HepG2 (cell line): ENCODE measurements around the gene TMEM270. TPM values are rescaled to one million over a fixed set of nuclear protein-coding genes. Genes with fewer than 3 reads are reported as not detected.

Source experiments
- ATAC-seq: fragments of 200-7000 bp; cut with Tn5 transposase; 3 replicates; pipeline ENCODE4 v1.9.1; 2020; ENCODE audit warnings: mild to moderate bottlenecking, moderate library complexity
- BruUV-seq: library from RNA; stranded (reverse); fragments of 400-500 nt; replicated peaks from 2 replicates; lab custom pipeline; 2021; lab: Mats Ljungman, UMichigan
- CTCF ChIA-PET: fragments of 300-600 bp; formaldehyde crosslinking; extraction: SDS; loops from one replicate; lab custom pipeline; 2021; ENCODE audit warnings: low total read pairs, inconsistent platforms, low intra/inter-chr PET ratio; lab: Yijun Ruan, JAX
- POLR2A ChIA-PET: fragments of 350-600 bp; sonication (Branson Sonifier 250); formaldehyde crosslinking; loops from one replicate; lab custom pipeline; 2020; ENCODE audit warnings: antibody characterized with exemption, inconsistent platforms; lab: Yijun Ruan, JAX
- DNase-seq: peaks from one replicate; pipeline ENCODE4 v3.0.0-alpha.2; 2015; ENCODE audit warnings: low spot score
- FAIRE-seq: peaks from 3 replicates; lab custom pipeline; 2011; peaks lifted over from hg19 to GRCh38; lab: Jason Lieb, UNC
- H2AFZ ChIP-seq: one replicate; pipeline ENCODE4 v1.6.1; 2011; ENCODE audit warnings: low read length, inconsistent platforms
- H3K27ac ChIP-seq: fragments of 300-600 bp; 3 replicates; pipeline ENCODE4 v1.8.0; 2011; ENCODE audit warnings: mixed run types, mild to moderate bottlenecking, mixed read lengths, low read length, inconsistent platforms; ENCODE audit not compliant: insufficient read depth; ENCODE audit errors: extremely low read length
- H3K27me3 ChIP-seq, 2 experiments: fragments of 200-600 bp in 1 of 2; 2 replicates in 1 of 2; 3 replicates in 1 of 2; pipeline versions ENCODE4 v1.6.0 to v1.8.0; 2011; ENCODE audit warnings: low read length in 2 of 2, mild to moderate bottlenecking in 2 of 2, moderate library complexity in 2 of 2, inconsistent platforms in 1 of 2; ENCODE audit not compliant: insufficient read depth in 2 of 2, control insufficient read depth in 1 of 2
- H3K36me3 ChIP-seq, 2 experiments: fragments of 200-600 bp in 1 of 2; replicated peaks in 1 of 2; 2 replicates in 1 of 2; 3 replicates in 1 of 2; pipeline versions ENCODE4 v1.5.1 to v1.8.0; 2011; ENCODE audit warnings: low read length in 2 of 2, inconsistent platforms in 1 of 2; ENCODE audit not compliant: insufficient read depth in 2 of 2, control insufficient read depth in 1 of 2
- H3K4me1 ChIP-seq: 2 replicates; pipeline ENCODE4 v1.5.1; 2012; ENCODE audit warnings: low read length, inconsistent platforms; ENCODE audit not compliant: insufficient read depth
- H3K4me2 ChIP-seq: 2 replicates; pipeline ENCODE4 v1.6.0; 2011; ENCODE audit warnings: low read depth, low read length, inconsistent platforms
- H3K4me3 ChIP-seq, 3 experiments: fragments of 200-600 bp in 1 of 3; sonication (generic), shearing (Covaris generic) in 1 of 3; replicated peaks in 1 of 3; 2 replicates each; pipeline ENCODE4 v1.5.1; 2011 to 2016; ENCODE audit warnings: low read length in 3 of 3, inconsistent platforms in 2 of 3, low read depth in 2 of 3, mild to moderate bottlenecking in 2 of 3, control low read depth in 1 of 3, mixed read lengths in 1 of 3; ENCODE audit not compliant: insufficient read depth in 1 of 3
- H3K79me2 ChIP-seq: one replicate; pipeline ENCODE4 v1.6.1; 2011; ENCODE audit warnings: low read length, inconsistent platforms; ENCODE audit not compliant: insufficient read depth
- H3K9ac ChIP-seq: 2 replicates; pipeline ENCODE4 v1.6.0; 2011; ENCODE audit warnings: mild to moderate bottlenecking, low read depth, low read length, inconsistent platforms; ENCODE audit not compliant: insufficient read depth
- H3K9me3 ChIP-seq: 2 replicates; pipeline ENCODE4 v1.5.1; 2012; ENCODE audit warnings: mild to moderate bottlenecking, low read length
- H4K20me1 ChIP-seq: 2 replicates; pipeline ENCODE4 v1.6.0; 2011; ENCODE audit warnings: inconsistent platforms, mild to moderate bottlenecking, low read length, moderate library complexity; ENCODE audit not compliant: insufficient read depth
- ARID3A ChIP-seq: IDR thresholded peaks from 2 replicates; pipeline ENCODE4 v1.6.1; 2012; ENCODE audit warnings: low read depth, low read length, improper control_type of control experiment
- CREB1 ChIP-seq, 2 experiments: fragments of 450-650 bp in 1 of 2; IDR thresholded peaks; 2 replicates each; pipeline ENCODE4 v1.6.1; 2016 to 2017; ENCODE audit warnings: control low read depth in 1 of 2, mild to moderate bottlenecking in 1 of 2, missing compliant biosample characterization in 1 of 2, missing genetic modification characterization in 1 of 2
- GTF3A ChIP-seq: sonication (generic); formaldehyde crosslinking; conservative IDR thresholded peaks from 2 replicates; pipeline ENCODE4 v1.4.0; 2020; ENCODE audit warnings: mild to moderate bottlenecking, missing genetic modification reagents
- MED8 ChIP-seq: sonication (generic); formaldehyde crosslinking; IDR thresholded peaks from 2 replicates; pipeline ENCODE4 v1.8.1; 2023; ENCODE audit warnings: mild to moderate bottlenecking, missing genetic modification reagents; ENCODE audit not compliant: insufficient replicate concordance
- MXD4 ChIP-seq: IDR thresholded peaks from 2 replicates; pipeline ENCODE4 v1.6.1; 2016; ENCODE audit warnings: mild to moderate bottlenecking, missing biosample characterization, missing genetic modification reagents
- SAP130 ChIP-seq: IDR thresholded peaks from 2 replicates; pipeline ENCODE4 v1.6.1; 2016; ENCODE audit warnings: low read depth
- TARDBP ChIP-seq: sonication (generic); formaldehyde crosslinking; IDR thresholded peaks from 2 replicates; pipeline ENCODE4 v1.8.0; 2022; ENCODE audit warnings: mild to moderate bottlenecking, missing genetic modification reagents
- WGBS: methylation state at CpG from one replicate; pipeline ENCODE4 v1.1.6; 2017; ENCODE audit warnings: low lambda C conversion rate; 5-methylcytosine and 5-hydroxymethylcytosine counted together
- in situ Hi-C: cut with HindIII; loops from 2 replicates; pipeline ENCODE4 v1.10.0; 2017; ENCODE audit warnings: low pct_unique_long_range_greater_than_20kb; ENCODE audit not compliant: extremely low pct_ligation_motif_present
- intact Hi-C: fragments of 100-400 bp; cut with micrococcal nuclease; formaldehyde crosslinking; loops from one replicate; pipeline ENCODE4 v1.10.0; 2022; ENCODE audit not compliant: unreplicated experiment
- polyA plus RNA-seq, 8 experiments: library from polyadenylated mRNA; depleted of rRNA in 3 of 8; stranded (reverse) in 7 of 8; unstranded in 1 of 8; fragments of >200 nt; fragmentation: Illumina TruSeq in 4 of 8; extraction: Trizol in 4 of 8; gene quantifications; 2 replicates each; pipeline versions ENCODE4 v1.2.1 to v1.2.3, GENCODE V29; 2011 to 2016; ENCODE audit warnings: low read depth in 4 of 8, missing spikeins in 1 of 8, mixed read lengths in 1 of 8; ENCODE audit not compliant: insufficient read depth in 1 of 8
- total RNA-seq, 5 experiments: library from RNA; depleted of rRNA; stranded (reverse); fragments of >200 nt; fragmentation: Illumina TruSeq; extraction: Trizol; gene quantifications; 2 replicates each; pipeline ENCODE4 v1.2.3, GENCODE V29; 2016; ENCODE audit warnings: low read depth in 1 of 5

TMEM270 gene
- total and polyA plus RNA-seq, 2 of the 13 experiments (the other 11 are each of a cell fraction or from before 2014, with no cell fraction given) = not detected

DNA sequence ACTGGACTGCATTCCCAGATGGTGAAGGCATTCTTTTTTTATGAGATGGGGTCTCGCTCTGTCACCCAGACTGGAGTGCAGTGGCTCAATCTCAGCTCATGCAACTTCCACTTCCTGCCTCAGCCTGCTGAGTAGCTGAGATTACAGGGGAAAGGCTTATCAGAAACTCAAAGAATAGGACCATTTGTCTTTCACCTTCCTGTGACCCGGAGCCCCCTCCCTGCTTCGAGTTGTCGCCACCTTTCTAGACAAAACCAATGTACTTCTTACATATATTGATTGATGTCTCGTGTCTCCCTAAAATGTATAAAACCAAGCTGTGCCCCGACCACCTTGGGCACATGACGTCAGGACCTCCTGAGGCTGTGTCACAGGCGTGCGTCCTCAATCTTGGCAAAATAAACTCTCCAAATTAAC is 16.8 kb upstream of the TMEM270 start:
- H3K4me3 ChIP-seq = no peak overlapping the region
- intact Hi-C loops = no loop called here
- no peak overlapping the region for H3K27ac ChIP-seq
- DNase-seq (no peak), FAIRE-seq (no peak)
- no peaks in the 10 kb centered on the region for H3K36me3 ChIP-seq
- WGBS = 33% methylated on average over 9 of the region's 9 CpGs
- no peak overlapping the region for H3K4me2 ChIP-seq
- H3K9me3 ChIP-seq = no peaks in the 10 kb centered on the region
- H3K79me2 ChIP-seq = no peaks in the 10 kb centered on the region
- no peak overlapping the region for H3K9ac ChIP-seq
- CTCF ChIA-PET = no interaction called here
- no peak overlapping the region for H2AFZ ChIP-seq
- H3K27me3 ChIP-seq = peaks cover 0 to 10% of the 10 kb centered on the region in 2 experiments; a peak in 1 of 5 replicates
- in situ Hi-C loops = no loop called here
- no peak for TF ChIP-seq MXD4 (CRISPR knock-in tag)
- TF ChIP-seq MED8 (CRISPR knock-in tag) = no peak
- TF ChIP-seq ARID3A = no peak
- TF ChIP-seq CREB1 (IDR thresholded peaks at IDR 0.05) = peak; percentile 82
- TF ChIP-seq CREB1 (CRISPR knock-in tag; IDR thresholded peaks at IDR 0.05) = no peak
- TF ChIP-seq SAP130 (CRISPR knock-in tag) = no peak
- no peak for TF ChIP-seq GTF3A (CRISPR knock-in tag)
- TF ChIP-seq, all 625 proteins: peak for 1
- POLR2A ChIA-PET = no interaction called here
- no TSS peak for BruUV-seq
- Histone ChIP-seq H4K20me1 (no peaks in the 10 kb centered on the region), H3K4me1 (peaks cover 30% of the 10 kb centered on the region)
- no peak for ATAC-seq

- POLR2A ChIA-PET = no interaction called here
- no peaks in the 10 kb centered on the region for H4K20me1 ChIP-seq
- TF ChIP-seq TARDBP (CRISPR knock-in tag) = no peak
- TF ChIP-seq, all 625 proteins: peak for 0
- H2AFZ ChIP-seq = no peak overlapping the region
- FAIRE-seq (no peak), DNase-seq (no peak), ATAC-seq (no peak)
- H3K27me3 ChIP-seq = peaks cover 0 to 10% of the 10 kb centered on the region in 2 experiments; a peak in 1 of 5 replicates
- BruUV-seq = no TSS peak
- H3K4me2 ChIP-seq = no peak overlapping the region
- H3K79me2 ChIP-seq = no peaks in the 10 kb centered on the region
- peaks cover 22% of the 10 kb centered on the region for H3K4me1 ChIP-seq
- intact Hi-C loops = no loop called here
- H3K9ac ChIP-seq = no peak overlapping the region
- H3K27ac ChIP-seq = no peak overlapping the region
- no peaks in the 10 kb centered on the region for H3K36me3 ChIP-seq
- WGBS = 61% methylated on average over 13 of the region's 13 CpGs
- H3K9me3 ChIP-seq = no peaks in the 10 kb centered on the region
- no peak overlapping the region for H3K4me3 ChIP-seq
- in situ Hi-C loops = no loop called here
- CTCF ChIA-PET = no interaction called here
These were observed 16.0 kb upstream of the TMEM270 start for GRCh38 chr7:73844848-73845460.
